HG03439 (cell line): ENCODE data around the gene ST3GAL5.
A peak's percentile ranks its signal among the peaks of the same experiment; 100 is the strongest.
"Not testable (repeated sequence)": the region's sequence is repeated elsewhere in the genome, so short reads cannot be mapped to it uniquely, and the experiment has no call there.

Experiments used
- ATAC-seq: cut with Tn5 transposase; IDR thresholded peaks from one replicate; pipeline ENCODE4 v1.9.1; 2021; ENCODE audit warnings: mild to moderate bottlenecking, moderate library complexity; ENCODE audit not compliant: unreplicated experiment

Gene ST3GAL5

DNA sequence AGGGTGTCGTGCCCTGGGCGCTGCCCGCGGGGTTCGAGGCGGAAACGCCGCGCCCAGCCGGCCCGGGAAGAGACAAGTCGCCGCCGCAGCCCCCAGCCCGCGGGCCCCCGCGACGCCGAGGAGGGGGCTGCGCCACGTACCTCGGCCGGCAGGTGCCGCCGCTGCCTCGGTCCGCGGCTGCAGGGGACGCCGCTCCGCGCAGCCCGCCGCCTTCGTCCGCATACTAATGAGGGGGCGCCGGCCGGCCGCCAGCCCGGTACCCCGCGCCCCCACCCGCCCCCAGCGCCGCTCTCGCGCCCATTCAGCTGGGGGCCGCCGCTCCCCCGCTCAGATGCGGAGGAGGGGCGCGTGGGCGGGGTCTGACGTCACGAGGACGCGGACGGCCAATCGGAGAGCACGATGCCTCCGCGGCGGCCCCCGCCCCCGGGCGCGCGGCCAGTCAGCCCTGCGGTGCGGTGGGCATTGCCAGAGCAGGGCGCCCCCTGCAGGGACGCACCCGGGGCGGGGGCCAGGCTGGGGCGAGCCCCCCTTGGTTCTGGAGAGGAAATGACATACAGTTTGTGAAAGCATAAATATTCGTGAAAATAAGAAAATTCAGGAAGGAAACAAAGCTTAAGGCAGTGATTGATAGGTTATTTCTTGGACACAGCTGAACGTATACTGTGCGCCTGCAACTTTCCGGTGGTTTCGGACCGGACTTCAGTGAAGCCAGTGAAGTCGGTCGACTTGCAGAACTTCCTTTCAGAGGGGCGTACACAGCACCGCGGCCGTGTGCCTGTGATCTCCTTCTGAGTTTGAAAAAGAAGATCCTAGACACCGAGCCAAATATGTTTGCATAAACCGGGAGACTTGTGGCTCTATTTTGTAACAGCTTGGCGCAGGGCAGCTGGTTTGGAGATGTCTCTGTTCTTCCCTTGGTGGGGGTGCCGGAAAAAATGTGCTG, at the start of gene ST3GAL5:
TSS of gene ST3GAL5 (minus strand) at position 307 of the 943 bp plus-strand sequence. CDS start at position 222, 85 bp downstream.
- peak; percentile 83 for ATAC-seq

DNA sequence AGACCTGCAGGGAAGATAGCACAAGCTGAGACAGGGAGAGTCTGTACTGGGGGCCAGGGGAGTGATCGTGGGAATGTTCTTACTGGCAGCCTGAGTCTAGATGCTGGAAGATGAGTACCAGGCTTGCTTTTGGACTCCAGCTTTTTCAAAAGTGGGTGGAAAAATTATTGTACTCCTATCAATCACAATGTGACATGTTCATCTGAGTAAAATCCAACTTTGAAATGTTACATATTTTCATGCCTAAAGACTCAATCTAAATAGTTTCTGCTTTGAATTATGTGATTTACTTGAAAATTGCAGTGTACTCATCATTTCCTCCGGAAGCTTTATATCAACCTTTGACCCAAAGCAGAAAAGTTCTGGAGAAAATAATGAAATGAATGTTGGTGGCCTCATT, 49.7 kb upstream of the ST3GAL5 start:
- ATAC-seq = no peak

DNA sequence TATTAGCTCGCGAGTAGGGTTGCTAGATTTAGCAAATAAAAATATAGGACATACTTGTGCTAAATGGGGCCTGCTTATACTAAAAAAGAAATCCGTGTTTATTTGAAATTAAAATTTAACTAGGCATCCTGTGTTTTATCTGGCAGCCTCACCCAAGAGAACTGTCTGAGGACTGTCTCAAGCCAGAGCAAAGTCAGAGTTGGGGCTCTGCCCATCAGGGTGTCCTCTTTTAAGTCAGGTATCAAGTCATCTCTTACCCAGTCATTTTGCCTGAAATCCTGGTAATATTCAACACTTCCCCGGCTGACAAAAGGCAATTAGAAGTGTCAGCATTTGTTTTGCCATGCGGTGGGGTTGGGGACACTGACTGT, 48.3 kb upstream of the ST3GAL5 start:
- no peak for ATAC-seq

DNA sequence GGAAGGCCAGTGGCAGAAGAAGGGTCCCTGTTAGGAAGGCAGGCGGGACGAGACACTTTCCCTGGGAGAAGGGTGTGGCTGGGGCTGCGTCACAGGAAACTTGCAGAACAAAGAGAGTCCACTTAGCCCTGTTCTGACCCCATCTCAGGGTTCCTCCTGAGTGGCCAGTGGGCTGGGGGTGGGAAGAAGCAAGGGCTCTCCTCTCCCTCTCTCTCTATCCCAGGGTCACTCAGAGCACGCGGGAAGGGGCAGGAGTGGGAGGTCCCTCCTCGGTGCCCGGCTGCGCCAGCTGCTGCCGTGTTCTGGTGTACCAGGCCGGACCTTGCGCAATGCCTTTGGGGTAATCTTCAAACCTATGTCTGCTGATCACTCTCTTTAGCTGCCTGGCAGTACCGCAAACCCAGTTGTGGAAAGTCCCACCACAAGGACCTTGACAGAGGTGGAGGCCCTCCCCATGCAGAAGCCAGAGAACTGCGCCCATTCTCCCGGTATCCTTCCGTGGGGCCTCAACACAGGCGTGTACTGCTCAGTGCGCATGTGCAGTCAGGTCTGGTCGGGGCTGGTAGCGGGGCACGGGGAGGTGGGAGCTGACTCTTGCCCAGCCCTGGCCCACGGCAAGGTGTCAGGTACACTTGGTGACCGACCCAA, 47.8 kb upstream of the ST3GAL5 start:
- ATAC-seq = no peak

- no peak for ATAC-seq
Measured at GRCh38 chr2:85935746-85936208, 47.0 kb upstream of the ST3GAL5 start.

GRCh38 chr2:85935170-85935745, 46.5 kb upstream of the ST3GAL5 start:
- ATAC-seq = no peak

- ATAC-seq = no peak
Measured at GRCh38 chr2:85933753-85934594, 45.2 kb upstream of the ST3GAL5 start.

DNA sequence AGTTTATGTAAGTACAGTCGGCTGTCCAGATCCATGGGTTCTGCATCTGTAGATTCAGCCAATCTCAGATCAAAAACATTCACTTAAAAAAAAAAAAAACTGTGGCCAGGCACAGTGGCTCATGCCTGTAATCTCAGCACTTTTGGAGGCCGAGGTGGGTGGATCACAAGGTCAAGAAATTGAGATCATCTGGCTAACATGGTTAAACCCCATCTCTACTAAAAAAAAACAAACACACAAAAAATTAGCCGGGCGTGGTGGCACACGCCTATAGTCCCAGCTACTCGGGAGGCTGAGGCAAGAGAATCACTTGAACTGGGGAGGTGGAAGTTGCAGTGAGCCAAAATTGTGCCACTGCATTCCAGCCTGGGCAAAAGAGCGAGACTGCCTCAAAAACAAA, 42.4 kb upstream of the ST3GAL5 start:
- ATAC-seq = not testable (repeated sequence)

- no peak for ATAC-seq
Measured at GRCh38 chr2:85930129-85931124, 41.6 kb upstream of the ST3GAL5 start.

DNA sequence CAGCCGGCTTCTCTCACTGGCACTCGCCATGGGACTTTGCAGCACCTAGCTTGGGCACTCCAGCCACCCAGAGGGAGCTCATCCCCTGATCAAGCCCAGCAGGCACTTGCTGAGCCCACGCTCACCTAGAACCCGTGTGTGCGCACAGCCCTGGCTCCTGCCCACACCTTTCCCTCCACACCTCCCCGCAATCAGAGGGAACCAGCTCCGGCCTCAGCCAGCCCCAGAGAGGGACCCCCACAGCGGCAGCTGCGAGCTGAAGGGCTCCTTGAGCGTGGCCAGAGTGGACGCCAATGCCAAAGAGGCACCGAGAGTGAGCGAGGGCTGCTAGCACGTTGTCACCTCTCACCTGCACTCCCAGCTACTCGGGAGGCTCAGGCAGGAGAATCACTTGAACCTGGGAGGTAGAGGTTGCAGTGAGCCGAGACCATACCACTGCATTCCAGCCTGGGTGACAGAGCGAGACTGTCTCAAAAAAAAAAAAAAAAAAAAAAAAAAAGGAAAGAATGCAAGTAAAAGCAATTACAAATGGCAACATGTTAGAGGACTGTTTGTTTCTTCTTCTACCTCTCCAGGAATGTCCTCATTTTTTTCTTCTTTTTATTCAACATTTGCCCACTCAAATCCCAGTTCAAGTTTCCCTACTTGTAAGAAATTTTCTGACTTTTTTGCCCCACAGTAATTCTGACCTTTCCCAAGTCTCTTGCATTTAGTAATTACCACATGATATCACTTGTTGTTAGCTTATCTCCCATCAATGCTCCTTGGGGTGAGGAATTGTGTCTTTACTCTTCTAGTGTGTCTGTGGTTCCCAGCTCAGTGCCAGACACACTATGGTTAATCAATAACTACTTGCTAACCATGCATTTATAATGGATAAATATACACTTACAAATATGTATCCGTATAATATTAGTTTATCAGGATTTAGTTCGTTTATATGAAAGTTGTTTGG, 40.6 kb upstream of the ST3GAL5 start:
- no peak for ATAC-seq

GRCh38 chr2:85926931-85927661, 38.3 kb upstream of the ST3GAL5 start:
- no peak for ATAC-seq

- no peak for ATAC-seq
Measured at GRCh38 chr2:85926526-85926925, 37.7 kb upstream of the ST3GAL5 start.

DNA sequence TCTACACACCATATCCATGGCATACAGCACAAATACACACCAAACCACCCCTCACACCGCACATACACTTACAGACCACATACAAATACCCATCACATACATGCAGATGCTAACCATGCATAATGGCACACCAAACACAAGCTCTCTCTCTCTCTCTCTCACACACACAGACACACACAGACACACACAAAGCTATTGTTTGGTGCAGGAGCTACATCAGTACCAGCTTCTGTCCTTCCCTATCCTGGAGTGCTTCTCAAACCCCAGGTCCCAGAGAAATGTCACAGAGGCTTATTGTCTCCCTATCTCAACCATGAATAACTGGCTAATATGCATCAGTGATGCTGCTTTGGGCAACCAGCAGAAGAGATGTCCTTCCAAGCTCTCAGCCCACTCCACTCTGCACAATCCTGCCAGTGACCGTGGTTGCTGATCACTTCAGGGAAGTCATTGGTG, 36.5 kb upstream of the ST3GAL5 start:
- no peak for ATAC-seq

- no peak for ATAC-seq
Measured at GRCh38 chr2:85924522-85924921, 35.7 kb upstream of the ST3GAL5 start.

- ATAC-seq = no peak
Measured at GRCh38 chr2:85922199-85922598, 33.4 kb upstream of the ST3GAL5 start.

- no peak for ATAC-seq
Measured at GRCh38 chr2:85921659-85922058, 32.9 kb upstream of the ST3GAL5 start.

DNA sequence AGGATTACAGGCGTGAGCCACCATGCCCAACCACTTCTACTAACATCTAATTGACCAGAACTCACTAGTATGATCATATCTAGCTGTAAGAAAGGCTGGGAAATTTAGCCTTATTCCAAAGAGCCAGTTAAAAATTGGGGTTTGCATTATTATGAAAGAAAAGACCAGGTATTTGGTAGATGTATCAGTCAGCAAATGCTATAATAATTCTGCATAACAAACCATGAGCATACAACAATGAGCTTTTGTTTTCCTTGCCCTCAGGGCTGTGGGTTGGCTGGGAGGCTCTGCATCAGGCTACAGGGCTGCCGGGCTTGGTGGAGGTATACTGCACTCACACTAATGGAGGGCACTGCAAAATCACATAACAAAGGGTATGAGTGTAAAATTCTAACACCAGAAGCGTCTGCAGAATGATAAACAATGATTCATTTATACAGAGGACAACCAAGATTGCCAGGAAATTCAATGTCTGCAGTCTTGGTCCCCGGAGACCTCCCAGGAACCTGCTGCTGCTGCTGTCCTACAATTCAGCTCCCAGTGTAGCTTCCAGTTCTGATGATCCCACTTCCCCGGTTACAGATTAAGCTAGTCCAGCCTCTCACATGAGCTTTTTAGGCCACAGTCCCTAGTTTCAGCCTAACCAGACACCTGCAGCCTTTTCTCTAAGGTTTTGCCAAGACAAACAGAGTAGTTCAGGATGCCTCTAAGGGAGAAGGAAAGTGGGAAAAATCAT, 32.2 kb upstream of the ST3GAL5 start:
- no peak for ATAC-seq
